ACHN (cell line): ENCODE measurements around the gene DPP10.
A peak's percentile ranks its signal among the peaks of the same experiment; 100 is the strongest.

ENCODE experiments used
- DNase-seq: peaks from one replicate; pipeline ENCODE4 v3.0.0-alpha.2; 2015
- in situ Hi-C: cut with HindIII; loops from 2 replicates; pipeline ENCODE4 v1.10.0; 2017; ENCODE audit warnings: low sequenced_read_pairs, low pct_ligation_motif_present, low pct_unique_long_range_greater_than_20kb

DPP10 gene

DNA sequence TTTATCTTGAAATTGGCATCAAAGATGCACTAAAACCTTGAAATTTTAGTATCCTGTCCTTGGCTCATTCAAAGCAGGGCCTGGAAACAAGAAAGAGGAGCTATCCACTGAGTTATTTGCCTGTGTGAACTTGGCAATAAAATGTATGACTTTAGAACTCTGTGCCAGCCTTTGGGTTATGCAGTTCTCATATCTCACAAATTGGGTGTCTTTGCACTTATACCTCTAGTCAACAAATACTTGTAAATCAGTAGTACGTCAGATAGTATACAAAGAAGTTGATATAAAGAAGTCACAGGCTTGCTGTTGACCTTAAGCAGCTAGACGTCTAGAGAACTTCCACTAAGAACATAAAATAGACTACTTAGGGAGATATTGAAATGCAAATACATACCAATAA, 1331.9 kb downstream of the DPP10 start:
- in situ Hi-C loops: no loop called here
- DNase-seq: no peak

GRCh38 chr2:115779085-115779632, 1336.7 kb downstream of the DPP10 start:
- in situ Hi-C loops: no loop called here
- DNase-seq: no peak

GRCh38 chr2:115782286-115782685, 1339.8 kb downstream of the DPP10 start:
- no peak for DNase-seq
- in situ Hi-C loops: no loop called here

DNA sequence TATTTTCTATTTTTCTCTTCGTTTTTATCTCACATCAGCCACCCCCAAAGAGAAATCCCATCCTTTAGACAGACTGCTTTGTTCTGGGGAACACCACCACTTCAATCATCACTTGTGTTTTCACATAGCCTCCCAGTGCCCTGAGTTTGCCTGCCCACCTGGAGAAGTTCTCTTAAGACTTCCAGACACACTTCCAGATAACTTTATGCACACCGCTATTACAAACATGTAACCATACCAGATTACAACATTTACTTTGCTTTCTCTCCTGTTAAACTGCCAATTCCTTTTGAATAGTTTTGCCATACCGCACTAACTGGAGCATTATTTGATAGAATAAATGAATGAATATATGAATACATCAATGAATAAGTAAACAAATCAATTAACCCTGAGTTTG, 1353.6 kb downstream of the DPP10 start:
- no peak for DNase-seq
- in situ Hi-C loops: no loop called here

DNA sequence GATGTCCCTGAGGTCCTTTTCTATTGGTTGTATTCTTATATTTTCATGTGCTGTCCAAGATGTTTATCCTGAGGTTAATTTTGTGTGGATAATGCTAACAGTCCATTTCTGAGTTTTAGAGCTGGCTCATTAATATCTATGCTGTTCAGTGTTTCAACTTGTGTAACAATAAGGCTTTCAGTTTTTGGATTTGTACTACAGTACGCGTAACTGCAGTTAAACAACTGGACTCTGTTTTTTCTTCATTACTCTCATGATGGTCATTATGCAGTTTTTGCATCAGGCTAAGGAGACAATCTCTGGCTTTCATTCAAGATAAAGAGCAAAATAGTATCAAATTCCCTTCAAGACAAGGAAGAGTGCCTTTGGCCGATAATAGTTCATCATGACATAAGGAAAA, 1364.8 kb downstream of the DPP10 start:
- DNase-seq: no peak
- in situ Hi-C loops: no loop called here

- in situ Hi-C loops: no loop called here
- DNase-seq: no peak
These were observed 1383.5 kb downstream of the DPP10 start for GRCh38 chr2:115825912-115826311.

DNA sequence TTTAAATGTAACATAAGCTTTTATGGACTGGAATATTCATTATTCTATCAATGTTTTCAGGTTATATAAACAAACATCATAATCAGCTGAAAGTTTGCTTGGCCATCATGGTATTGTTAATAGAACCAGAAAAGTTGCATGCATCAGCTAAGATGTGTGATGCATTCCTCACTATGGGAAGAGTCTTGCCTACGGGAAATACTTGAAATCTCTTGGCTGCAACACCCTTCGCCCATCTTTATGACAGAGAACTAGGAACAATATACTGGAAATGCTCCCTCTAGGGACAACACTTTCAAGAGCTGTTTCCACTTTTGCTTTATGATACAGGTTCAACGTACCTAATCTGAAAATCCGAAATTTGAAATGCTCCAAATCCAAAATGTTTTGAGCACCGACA, 1390.8 kb downstream of the DPP10 start:
- in situ Hi-C loops: no loop called here
- DNase-seq: no peak

DNA sequence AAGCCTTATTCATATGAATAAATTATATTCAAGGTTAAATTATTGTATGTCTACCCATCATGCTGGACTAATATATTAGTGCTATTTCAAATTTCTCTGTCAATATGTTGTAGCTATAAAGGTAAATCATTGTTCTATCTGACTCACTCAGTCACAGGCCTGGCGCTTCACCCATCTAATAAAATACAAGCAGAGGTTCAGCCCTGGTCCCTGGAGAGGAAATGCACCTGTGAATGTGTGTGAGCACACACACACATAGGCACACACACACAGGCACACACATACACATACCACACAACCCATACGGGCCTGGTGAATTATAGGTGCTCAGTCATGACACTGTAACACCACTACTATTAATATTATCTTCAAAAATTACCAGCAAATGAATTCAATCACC, 1396.1 kb downstream of the DPP10 start:
- in situ Hi-C loops: no loop called here
- no peak for DNase-seq

DNA sequence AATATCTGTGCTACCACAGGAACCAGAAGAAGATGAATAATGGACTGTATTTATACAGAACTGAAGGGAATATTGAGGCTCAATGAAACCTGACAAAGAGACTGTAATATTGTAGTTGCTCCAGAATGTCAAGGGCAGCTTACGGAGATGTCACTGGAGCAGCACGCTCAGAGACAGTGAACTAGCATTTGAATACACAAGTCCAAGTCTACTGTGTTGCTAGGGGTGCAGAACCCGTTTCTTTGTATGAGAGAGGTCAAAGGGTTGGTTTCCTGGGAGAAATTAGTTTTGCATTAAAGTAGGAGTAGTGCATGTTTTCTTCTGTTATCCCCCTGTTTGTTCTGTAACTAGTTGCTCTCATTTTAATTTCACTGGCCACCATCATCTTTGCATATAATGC, 1399.9 kb downstream of the DPP10 start:
- in situ Hi-C loops: no loop called here
- no peak for DNase-seq

- in situ Hi-C loops: no loop called here
- no peak for DNase-seq
These were observed 1405.8 kb downstream of the DPP10 start for GRCh38 chr2:115848192-115848591.

DNA sequence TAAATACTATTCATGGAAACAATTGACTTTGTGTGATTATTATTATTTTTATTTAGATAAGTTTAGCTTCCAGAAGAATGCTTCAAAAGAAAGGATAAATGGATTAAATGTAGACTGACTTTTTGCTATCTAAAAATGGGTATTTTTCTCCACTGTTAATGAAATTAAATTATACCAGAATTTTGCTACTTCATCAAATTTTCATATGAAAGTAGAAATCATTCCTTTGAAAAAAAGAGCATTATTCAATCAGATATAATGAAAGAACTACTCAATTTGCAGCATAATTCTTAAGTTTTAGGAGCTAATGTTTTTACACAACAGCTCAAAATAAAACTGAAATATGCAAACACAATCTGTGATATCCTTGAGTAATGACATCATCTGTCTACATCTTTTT, 1424.6 kb downstream of the DPP10 start:
- in situ Hi-C loops: no loop called here
- DNase-seq: no peak

DNA sequence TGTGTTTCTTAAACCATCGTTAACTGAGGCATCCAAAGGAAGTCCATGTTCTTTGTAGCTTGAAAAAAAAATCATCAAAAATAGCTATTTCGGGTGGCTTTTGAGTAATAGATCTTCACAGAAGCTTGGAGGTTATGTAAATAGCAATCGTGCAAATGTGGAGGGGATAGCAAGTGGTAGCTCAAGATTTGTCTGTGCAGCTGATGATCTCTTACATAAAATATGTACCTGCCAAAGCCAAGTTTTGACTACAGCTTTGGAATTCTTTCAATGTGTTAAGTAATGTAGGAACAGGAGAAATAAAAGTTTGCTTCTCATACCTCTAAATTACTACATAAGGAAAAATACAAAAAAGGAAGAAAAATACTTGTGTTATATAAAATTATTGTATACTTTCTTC, 1432.0 kb downstream of the DPP10 start:
- in situ Hi-C loops: no loop called here
- DNase-seq: no peak

GRCh38 chr2:115880558-115880957, 1438.1 kb downstream of the DPP10 start:
- peak; percentile 14 for DNase-seq
- in situ Hi-C loops: no loop called here

GRCh38 chr2:115887209-115887776, 1444.9 kb downstream of the DPP10 start:
- DNase-seq: no peak
- in situ Hi-C loops: no loop called here
